Mammary epithelial cell (primary cell): Measurements from ENCODE around the gene SERINC1.

Experiments
- CTCF ChIP-seq, 2 donors: IDR thresholded peaks in 1 of 2; conservative IDR thresholded peaks in 1 of 2; 2 replicates each; pipeline ENCODE4 v1.5.1; 2011 to 2012; ENCODE audit warnings: inconsistent platforms in 2 of 2, low read length in 2 of 2, mild to moderate bottlenecking in 2 of 2, control low read depth in 1 of 2, low read depth in 1 of 2; ENCODE audit not compliant: insufficient read depth in 1 of 2; ENCODE audit errors: extremely low read depth in 1 of 2
- EZH2 ChIP-seq: IDR thresholded peaks from 2 replicates; pipeline ENCODE4 v1.6.1; 2012; ENCODE audit warnings: low read length, inconsistent platforms, borderline replicate concordance

DNA sequence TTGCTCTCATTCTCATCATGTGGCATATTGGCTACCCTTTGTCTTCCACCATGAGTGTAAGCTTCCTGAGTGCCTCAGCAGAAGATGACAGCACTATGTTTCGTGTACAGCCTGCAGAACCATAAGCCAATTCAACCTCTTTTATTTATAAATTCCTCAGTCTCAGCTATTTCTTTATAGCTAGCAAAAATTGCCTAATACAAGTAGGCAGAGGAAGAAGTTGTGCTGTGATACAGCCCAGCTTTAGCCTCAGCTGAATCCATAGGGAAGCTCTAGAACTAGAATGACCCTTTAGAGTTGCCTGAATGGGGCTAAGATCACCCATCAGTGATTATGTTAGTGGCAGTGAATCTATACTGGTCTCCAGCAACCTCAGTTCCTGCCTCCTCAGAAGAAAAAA, 19.0 kb upstream of the SERINC1 start:
- no peak for TF ChIP-seq EZH2
- TF ChIP-seq CTCF (conservative IDR thresholded peaks at IDR 0.05 in 1 of 2, IDR thresholded peaks at IDR 0.05 in 1 of 2; ENCODE audit: extremely low read depth in 1 of 2, insufficient read depth in 1 of 2, low read depth in 1 of 2, low read length in 2 of 2) = no peak
